Endothelial cell of umbilical vein (primary cell): ENCODE measurements around the gene KCNQ2. TPM values are rescaled to one million over a fixed set of nuclear protein-coding genes. Genes with fewer than 3 reads are reported as not detected.

Source experiments
- BruUV-seq: library from RNA; stranded (reverse); fragments of 400-500 nt; replicated peaks from 2 replicates; lab custom pipeline; 2021; lab: Mats Ljungman, UMichigan
- CTCF ChIA-PET: fragments of 300-600, 350-600 bp; sonication (Branson Sonifier 250); formaldehyde crosslinking; loops from one replicate; lab custom pipeline; 2021; ENCODE audit warnings: antibody characterized with exemption, inconsistent platforms; lab: Charles Lee
- POLR2A ChIA-PET: fragments of 300-600, 350-600 bp; sonication (Branson Sonifier 250); formaldehyde crosslinking; loops from one replicate; lab custom pipeline; 2021; ENCODE audit warnings: antibody characterized with exemption, inconsistent platforms; lab: Charles Lee
- DNase-seq: peaks from one replicate; pipeline ENCODE4 v3.0.0-alpha.2; 2011; ENCODE audit warnings: low read depth, low spot score
- FAIRE-seq: peaks from 2 replicates; lab custom pipeline; 2011; peaks lifted over from hg19 to GRCh38; lab: Jason Lieb, UNC
- H2AFZ ChIP-seq: 2 replicates; pipeline ENCODE4 v1.6.0; 2012; ENCODE audit warnings: low read depth, low read length, control low read depth, inconsistent platforms
- H3K27ac ChIP-seq: 2 replicates; pipeline ENCODE4 v1.5.1; 2011; ENCODE audit warnings: low read depth, mild to moderate bottlenecking, control low read depth, low read length, moderate library complexity; ENCODE audit not compliant: insufficient read depth
- H3K27me3 ChIP-seq, 2 experiments: 2 replicates each; pipeline versions ENCODE4 v1.6.0 to v1.6.1; 2011; ENCODE audit warnings: low read length in 2 of 2, mixed read lengths in 1 of 2; ENCODE audit not compliant: control insufficient read depth in 2 of 2, insufficient read depth in 2 of 2
- H3K36me3 ChIP-seq, 2 experiments: 2 replicates in 1 of 2; 3 replicates in 1 of 2; pipeline ENCODE4 v1.5.1; 2011; ENCODE audit warnings: low read length in 2 of 2, mild to moderate bottlenecking in 1 of 2, moderate library complexity in 1 of 2; ENCODE audit not compliant: control insufficient read depth in 2 of 2, insufficient read depth in 2 of 2; ENCODE audit errors: extremely low read depth in 1 of 2
- H3K4me1 ChIP-seq: 3 replicates; pipeline ENCODE4 v1.5.1; 2011; ENCODE audit warnings: mild to moderate bottlenecking, low read length; ENCODE audit not compliant: control insufficient read depth, insufficient read depth; ENCODE audit errors: extremely low read depth
- H3K4me2 ChIP-seq: 2 replicates; pipeline ENCODE4 v1.6.1; 2011; ENCODE audit warnings: low read length, control low read depth, mixed read lengths; ENCODE audit not compliant: insufficient read depth
- H3K4me3 ChIP-seq, 3 experiments: fragments of 200-600 bp in 1 of 3; sonication (generic), shearing (Covaris generic) in 1 of 3; replicated peaks in 1 of 3; 2 replicates each; pipeline ENCODE4 v1.5.1; 2011 to 2016; ENCODE audit warnings: control low read depth in 3 of 3, low read length in 3 of 3, mild to moderate bottlenecking in 2 of 3, inconsistent platforms in 1 of 3, low read depth in 1 of 3, moderate library complexity in 1 of 3; ENCODE audit not compliant: insufficient read depth in 1 of 3
- H3K79me2 ChIP-seq: 2 replicates; pipeline ENCODE4 v1.6.0; 2012; ENCODE audit warnings: low read length, inconsistent platforms; ENCODE audit not compliant: control insufficient read depth, insufficient read depth
- H3K9ac ChIP-seq: replicated peaks from 2 replicates; pipeline ENCODE3; 2011; ENCODE audit warnings: low read length, control low read depth; ENCODE audit not compliant: insufficient read depth; ENCODE audit errors: extremely low read depth
- H3K9me1 ChIP-seq: replicated peaks from 3 replicates; pipeline ENCODE4 v1.6.0; 2011; ENCODE audit warnings: mild to moderate bottlenecking, low read length; ENCODE audit not compliant: control insufficient read depth, insufficient read depth; ENCODE audit errors: extremely low read depth
- H3K9me3 ChIP-seq: replicated peaks from 2 replicates; pipeline ENCODE4 v1.5.1; 2012; ENCODE audit warnings: low read length, inconsistent platforms; ENCODE audit not compliant: control insufficient read depth, insufficient read depth
- H4K20me1 ChIP-seq: replicated peaks from 2 replicates; pipeline ENCODE3; 2011; ENCODE audit warnings: mild to moderate bottlenecking, low read length; ENCODE audit not compliant: control insufficient read depth, insufficient read depth; ENCODE audit errors: extremely low read depth
- EZH2 ChIP-seq: IDR thresholded peaks from 2 replicates; pipeline ENCODE4 v1.6.1; 2012; ENCODE audit warnings: borderline replicate concordance, low read depth, mild to moderate bottlenecking, moderate library complexity, low read length, inconsistent platforms; ENCODE audit not compliant: severe bottlenecking
- FOS ChIP-seq: IDR thresholded peaks from 2 replicates; pipeline ENCODE4 v1.6.1; 2011; ENCODE audit warnings: mild to moderate bottlenecking, low read length, moderate library complexity, borderline replicate concordance; ENCODE audit not compliant: insufficient read depth
- GATA2 ChIP-seq: IDR thresholded peaks from 2 replicates; pipeline ENCODE4 v1.7.0; 2011; ENCODE audit warnings: low read depth, mild to moderate bottlenecking, moderate library complexity, mixed read lengths, low read length; ENCODE audit not compliant: insufficient read length, insufficient read depth
- JUN ChIP-seq: IDR thresholded peaks from 2 replicates; pipeline ENCODE4 v1.6.1; 2011; ENCODE audit warnings: borderline replicate concordance, low read depth; ENCODE audit not compliant: insufficient read length, insufficient read depth
- MAX ChIP-seq: IDR thresholded peaks from 2 replicates; pipeline ENCODE4 v1.6.1; 2011; ENCODE audit not compliant: insufficient read depth, insufficient read length
- MYC ChIP-seq: IDR thresholded peaks from one replicate; pipeline ENCODE4 v1.6.1; 2011; ENCODE audit warnings: mild to moderate bottlenecking, low read depth, low read length
- POLR2A ChIP-seq: IDR thresholded peaks from 2 replicates; pipeline ENCODE4 v1.6.1; 2012; ENCODE audit warnings: low read depth, mild to moderate bottlenecking, control low read depth, low read length
- POLR2AphosphoS5 ChIP-seq: IDR thresholded peaks from 2 replicates; pipeline ENCODE4 v1.6.1; 2012; ENCODE audit warnings: low read depth, mild to moderate bottlenecking, control low read depth, low read length, moderate library complexity; ENCODE audit not compliant: insufficient read depth
- dilution Hi-C: fragments of 300-500 bp; cut with MboI; formaldehyde crosslinking; loops from one replicate; pipeline ENCODE4 v1.15.0; 2019; ENCODE audit warnings: low sequenced_read_pairs; ENCODE audit not compliant: extremely low pct_ligation_motif_present
- intact Hi-C: fragments of 100-400 bp; cut with micrococcal nuclease; formaldehyde crosslinking; loops from one replicate; pipeline ENCODE4 v1.10.0; 2022
- polyA plus RNA-seq, 4 experiments: library from polyadenylated mRNA; depleted of rRNA in 3 of 4; stranded (reverse) in 3 of 4; unstranded in 1 of 4; fragments of >200 nt; gene quantifications; 2 replicates each; pipeline versions ENCODE4 v1.2.1 to v1.2.3, GENCODE V29; 2011 to 2012; ENCODE audit warnings: missing spikeins in 1 of 4
- total RNA-seq: library from RNA; stranded (reverse); gene quantifications from 2 replicates; pipeline ENCODE4 v1.2.3, GENCODE V29; 2021
- TF ChIP-seq, protein P1 (sequence below), 2 donors: IDR thresholded peaks; 1 replicate in 1 of 2; 2 replicates in 1 of 2; pipeline ENCODE4 v1.5.1; 2011; ENCODE audit warnings: low read length in 2 of 2, mild to moderate bottlenecking in 2 of 2, moderate library complexity in 2 of 2, control low read depth in 1 of 2, inconsistent platforms in 1 of 2, low read depth in 1 of 2; ENCODE audit not compliant: insufficient read depth in 1 of 2; ENCODE audit errors: extremely low read depth in 1 of 2

KCNQ2 gene
- total and polyA plus RNA-seq, 2 donors (not counting 3 experiments of a cell fraction or from before 2014, with no cell fraction given): not detected

- H3K9me3 ChIP-seq: no peaks in the 10 kb centered on the region
- BruUV-seq: no TSS peak
- intact Hi-C loops: no loop called here
- no peaks in the 10 kb centered on the region for H4K20me1 ChIP-seq
- H3K4me2 ChIP-seq: no peak overlapping the region
- TF ChIP-seq FOS (no peak), MAX (no peak), JUN (no peak), GATA2 (no peak), POLR2AphosphoS5 (no peak), MYC (no peak), POLR2A (no peak), EZH2 (no peak)
- TF ChIP-seq, protein P1, sequence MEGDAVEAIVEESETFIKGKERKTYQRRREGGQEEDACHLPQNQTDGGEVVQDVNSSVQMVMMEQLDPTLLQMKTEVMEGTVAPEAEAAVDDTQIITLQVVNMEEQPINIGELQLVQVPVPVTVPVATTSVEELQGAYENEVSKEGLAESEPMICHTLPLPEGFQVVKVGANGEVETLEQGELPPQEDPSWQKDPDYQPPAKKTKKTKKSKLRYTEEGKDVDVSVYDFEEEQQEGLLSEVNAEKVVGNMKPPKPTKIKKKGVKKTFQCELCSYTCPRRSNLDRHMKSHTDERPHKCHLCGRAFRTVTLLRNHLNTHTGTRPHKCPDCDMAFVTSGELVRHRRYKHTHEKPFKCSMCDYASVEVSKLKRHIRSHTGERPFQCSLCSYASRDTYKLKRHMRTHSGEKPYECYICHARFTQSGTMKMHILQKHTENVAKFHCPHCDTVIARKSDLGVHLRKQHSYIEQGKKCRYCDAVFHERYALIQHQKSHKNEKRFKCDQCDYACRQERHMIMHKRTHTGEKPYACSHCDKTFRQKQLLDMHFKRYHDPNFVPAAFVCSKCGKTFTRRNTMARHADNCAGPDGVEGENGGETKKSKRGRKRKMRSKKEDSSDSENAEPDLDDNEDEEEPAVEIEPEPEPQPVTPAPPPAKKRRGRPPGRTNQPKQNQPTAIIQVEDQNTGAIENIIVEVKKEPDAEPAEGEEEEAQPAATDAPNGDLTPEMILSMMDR (IDR thresholded peaks at IDR 0.05; ENCODE audit: extremely low read depth in 1 of 2, insufficient read depth in 1 of 2, low read depth in 1 of 2, low read length in 2 of 2): no peak
- DNase-seq: no peak
- ChIA-PET CTCF (interaction anchor here (2.2 kb wide), 1 partner anchor 14 kb away, joined by 6 read pairs; no protein-coding TSS in a partner anchor), POLR2A (no interaction called here)
- H3K4me1 ChIP-seq: no peaks in the 10 kb centered on the region
- H3K9me1 ChIP-seq: no peaks in the 10 kb centered on the region
- H2AFZ ChIP-seq: no peak overlapping the region
- H3K27me3 ChIP-seq: peaks cover 0 to 2% of the 10 kb centered on the region in 2 experiments
- no peak overlapping the region for H3K27ac ChIP-seq
- no peak for FAIRE-seq
- no peaks in the 10 kb centered on the region for H3K36me3 ChIP-seq
- dilution Hi-C loops: no loop called here
- no peak overlapping the region for H3K4me3 ChIP-seq
- H3K79me2 ChIP-seq: no peaks in the 10 kb centered on the region
- no peak overlapping the region for H3K9ac ChIP-seq
Observed at GRCh38 chr20:63482021-63482587, 9.6 kb upstream of the KCNQ2 start.
